GM18907 (cell line): ENCODE measurements around the gene EPB41.
"Not testable (repeated sequence)": the region's sequence is repeated elsewhere in the genome, so short reads cannot be mapped to it uniquely, and the experiment has no call there.

ENCODE experiments used
- ATAC-seq: cut with Tn5 transposase; IDR thresholded peaks from one replicate; pipeline ENCODE4 v1.9.1; 2021; ENCODE audit warnings: mild to moderate bottlenecking, moderate library complexity; ENCODE audit not compliant: unreplicated experiment

EPB41 gene

GRCh38 chr1:29043274-29043965, 129.1 kb downstream of the EPB41 start:
- ATAC-seq = no peak

GRCh38 chr1:29044010-29044409, 129.6 kb downstream of the EPB41 start:
- ATAC-seq = no peak

- ATAC-seq = not testable (repeated sequence)
Observed at GRCh38 chr1:29045663-29046062, 131.3 kb downstream of the EPB41 start.

DNA sequence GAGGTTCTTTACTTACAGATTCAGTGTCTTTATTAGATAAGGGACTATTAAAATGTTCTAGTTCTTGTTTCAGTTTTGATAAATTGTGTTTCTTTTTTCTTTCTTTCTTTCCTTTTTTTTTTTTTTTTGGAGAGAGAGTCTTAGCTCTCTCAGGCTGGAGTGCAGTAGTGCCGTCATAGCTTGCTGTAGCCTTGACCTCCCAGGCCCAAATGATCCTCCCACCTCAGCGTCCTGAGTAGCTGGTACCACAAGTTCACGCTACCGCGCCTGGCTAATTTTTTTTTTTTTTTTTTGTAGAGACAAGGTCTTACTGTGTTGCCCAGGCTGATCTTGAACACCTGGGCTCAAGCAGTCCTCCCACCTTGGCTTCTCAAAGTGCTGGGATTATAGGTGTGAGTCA, 132.8 kb downstream of the EPB41 start:
- ATAC-seq = no peak

DNA sequence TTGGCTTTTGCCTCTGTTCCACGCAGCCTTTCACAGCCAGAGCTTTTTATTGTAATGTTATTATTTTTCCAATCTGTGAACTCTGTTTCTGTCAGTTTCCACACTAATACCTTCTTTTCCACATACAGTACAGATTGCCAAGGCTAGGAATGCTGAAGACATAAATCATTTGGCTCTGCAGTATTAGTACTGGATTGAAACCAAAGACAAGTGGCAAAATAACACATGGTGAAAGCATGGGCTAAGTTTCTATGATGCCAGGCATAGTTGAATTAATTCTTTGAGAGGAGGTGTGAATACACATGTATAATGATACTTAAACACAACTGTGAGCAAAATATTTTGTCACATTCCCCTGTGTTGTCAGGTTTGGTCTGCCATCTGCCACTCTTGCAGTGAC, 135.8 kb downstream of the EPB41 start:
- ATAC-seq = no peak

- ATAC-seq = no peak
Observed at GRCh38 chr1:29052100-29052499, 137.7 kb downstream of the EPB41 start.

- no peak for ATAC-seq
Observed at GRCh38 chr1:29052941-29053340, 138.6 kb downstream of the EPB41 start.

DNA sequence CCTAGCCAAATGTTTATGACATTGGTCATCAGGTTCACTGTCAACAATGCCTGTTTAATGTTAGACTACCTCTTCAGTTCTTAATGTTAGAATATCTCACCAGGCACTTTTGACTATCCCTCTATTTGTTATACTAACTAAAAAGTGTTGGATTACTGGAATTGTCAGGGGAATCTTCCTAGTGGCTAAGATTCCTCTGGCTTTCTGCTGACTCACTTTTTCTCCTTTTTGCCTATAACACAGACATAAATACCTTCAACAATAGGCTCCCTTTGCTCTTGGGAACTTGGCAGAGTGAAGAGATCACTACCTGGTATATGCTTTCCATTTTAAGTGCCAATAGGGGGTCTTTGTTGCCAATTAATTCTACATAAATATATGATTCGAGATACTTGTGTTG, 140.8 kb downstream of the EPB41 start:
- ATAC-seq = no peak

GRCh38 chr1:29056256-29056655, 141.9 kb downstream of the EPB41 start:
- ATAC-seq = no peak

DNA sequence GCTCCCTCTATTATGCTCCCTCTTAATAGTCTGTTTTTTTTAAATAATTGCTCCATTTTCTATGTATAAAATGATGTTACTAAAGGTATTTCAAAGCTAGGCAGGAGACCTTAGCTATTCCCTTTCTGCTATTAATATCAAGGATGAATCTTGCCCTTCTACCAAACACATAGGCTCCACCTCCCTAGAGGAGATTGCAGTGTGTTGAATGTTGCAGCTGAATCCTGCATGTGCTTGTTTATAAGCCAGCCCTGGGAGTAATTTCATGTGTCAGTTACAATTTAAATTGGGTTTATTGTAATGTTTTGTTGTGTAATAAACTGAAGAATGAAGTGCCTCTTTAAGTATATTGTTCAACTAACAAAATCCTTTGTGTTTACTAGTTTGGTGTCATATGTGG, 143.3 kb downstream of the EPB41 start:
- ATAC-seq = no peak

- no peak for ATAC-seq
Observed at GRCh38 chr1:29062157-29062942, 148.0 kb downstream of the EPB41 start.

GRCh38 chr1:29064064-29064463, 149.7 kb downstream of the EPB41 start:
- ATAC-seq = no peak

DNA sequence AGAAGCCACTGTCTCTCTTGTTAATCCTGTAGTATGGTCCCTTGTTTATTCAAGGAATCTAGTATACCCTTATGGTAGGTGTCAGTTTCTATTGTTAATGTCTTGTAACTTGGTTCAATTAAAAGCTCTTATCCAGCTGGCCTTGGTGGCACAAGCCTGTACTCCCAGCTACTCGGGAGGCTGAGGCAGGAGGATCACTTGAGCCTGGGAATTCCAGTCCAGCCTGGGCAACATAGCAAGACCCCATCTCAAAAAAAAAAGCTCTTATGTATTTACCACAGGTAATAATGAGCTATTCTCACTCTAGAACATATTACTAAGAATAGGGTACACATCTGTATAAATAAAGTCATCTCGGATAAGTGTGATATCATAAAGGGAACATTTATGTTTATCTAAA, 162.8 kb downstream of the EPB41 start:
- ATAC-seq = no peak

DNA sequence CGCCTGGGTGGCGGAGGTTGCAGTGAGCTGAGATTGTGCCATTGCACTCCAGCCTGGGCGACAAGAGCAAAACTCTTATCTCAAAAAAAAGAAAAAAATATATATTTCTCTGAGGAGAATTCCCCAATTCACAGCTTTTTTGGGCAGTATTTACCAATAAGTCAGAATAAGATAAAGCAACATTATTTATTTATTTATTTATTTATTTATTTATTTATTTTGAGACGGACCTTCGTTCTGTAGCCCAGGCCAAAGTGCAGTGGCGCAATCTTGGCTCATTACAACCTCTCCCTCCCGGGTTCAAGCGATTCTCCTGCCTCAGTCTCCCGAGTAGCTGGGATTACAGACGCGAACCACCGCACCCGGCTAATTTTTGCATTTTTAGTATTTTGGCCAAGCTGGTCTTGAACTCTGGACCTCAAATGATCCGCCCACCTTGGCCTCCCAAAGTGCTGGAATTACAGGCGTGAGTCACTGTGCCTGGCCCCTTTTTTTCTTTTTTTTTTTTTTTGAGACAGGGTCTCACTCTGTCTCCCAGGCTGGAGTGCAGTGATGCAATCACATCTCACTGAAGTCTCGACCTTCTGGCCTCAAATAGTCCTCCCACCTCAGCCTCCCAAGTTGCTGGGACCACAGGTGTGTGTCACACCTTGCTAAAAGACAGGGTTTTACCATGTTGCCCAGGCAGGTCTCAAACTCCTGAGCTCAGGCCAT, 165.7 kb downstream of the EPB41 start:
- not testable (repeated sequence) for ATAC-seq

DNA sequence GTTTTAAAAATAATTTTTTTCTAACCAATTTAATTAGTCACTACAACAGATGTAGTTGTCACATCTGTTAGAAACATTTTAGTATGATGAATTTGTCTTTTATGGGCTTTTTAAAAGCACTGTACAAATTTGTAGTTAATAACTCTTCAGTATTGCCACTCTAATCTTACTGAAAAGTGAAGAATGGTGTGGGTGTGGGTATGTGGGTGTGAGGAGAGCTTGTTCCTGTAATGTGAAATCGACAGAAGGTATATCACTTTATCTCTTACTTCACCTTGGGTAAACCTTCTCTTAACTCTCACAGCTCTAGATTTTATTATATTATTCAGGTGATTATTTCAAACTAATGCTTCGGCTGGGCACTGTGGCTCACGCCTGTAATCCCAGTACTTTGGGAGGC, 166.8 kb downstream of the EPB41 start:
- ATAC-seq = no peak

GRCh38 chr1:29082519-29082918, 168.2 kb downstream of the EPB41 start:
- no peak for ATAC-seq

- ATAC-seq = no peak
Observed at GRCh38 chr1:29083317-29084195, 169.2 kb downstream of the EPB41 start.

- no peak for ATAC-seq
Observed at GRCh38 chr1:29084196-29084521, 169.8 kb downstream of the EPB41 start.

GRCh38 chr1:29090937-29091618, 176.7 kb downstream of the EPB41 start:
- no peak for ATAC-seq

GRCh38 chr1:29092704-29093103, 178.3 kb downstream of the EPB41 start:
- not testable (repeated sequence) for ATAC-seq
